Neural cell (in vitro differentiated cells): Measurements from ENCODE around the gene SLC25A47. TPM values are rescaled to one million over a fixed set of nuclear protein-coding genes. Genes with fewer than 3 reads are reported as not detected.

Source experiments
- H2AFZ ChIP-seq: fragments of 200-600, 300-800 bp; sonication (generic), shearing (Covaris generic); 2 replicates; pipeline ENCODE4 v1.6.0; 2014; ENCODE audit warnings: low read depth, mild to moderate bottlenecking, antibody characterized with exemption, low read length, moderate library complexity
- H3F3A ChIP-seq: fragments of 200-600 bp; shearing (Covaris generic); 2 replicates; pipeline ENCODE4 v1.6.1; 2016; ENCODE audit warnings: mild to moderate bottlenecking, moderate library complexity, mixed read lengths, antibody characterized with exemption, low read length; ENCODE audit not compliant: insufficient read depth, poor library complexity, severe bottlenecking
- H3K27ac ChIP-seq: fragments of 200-600, 300-800 bp; sonication (generic), shearing (Covaris generic); 2 replicates; pipeline ENCODE4 v1.5.1; 2014; ENCODE audit warnings: mild to moderate bottlenecking, low read length, moderate library complexity
- H3K27me3 ChIP-seq: fragments of 300-800, 200-600 bp; sonication (generic), shearing (Covaris generic); 2 replicates; pipeline ENCODE4 v1.6.0; 2014; ENCODE audit warnings: mild to moderate bottlenecking, low read depth, low read length, moderate library complexity; ENCODE audit not compliant: insufficient read depth
- H3K36me3 ChIP-seq: fragments of 300-800, 200-600 bp; sonication (generic), shearing (Covaris generic); 2 replicates; pipeline ENCODE4 v1.5.1; 2014; ENCODE audit warnings: mild to moderate bottlenecking, antibody characterized with exemption, low read length, moderate library complexity; ENCODE audit not compliant: insufficient read depth
- H3K4me2 ChIP-seq: fragments of 300-800, 200-600 bp; sonication (generic), shearing (Covaris generic); 2 replicates; pipeline ENCODE4 v1.6.0; 2014; ENCODE audit warnings: mild to moderate bottlenecking, low read length
- H3K4me3 ChIP-seq: fragments of 300-800, 200-600 bp; sonication (generic), shearing (Covaris generic); 2 replicates; pipeline ENCODE4 v1.5.1; 2014; ENCODE audit warnings: mild to moderate bottlenecking, low read length, moderate library complexity
- H3K79me2 ChIP-seq: fragments of 200-600 bp; shearing (Covaris generic); replicated peaks from 2 replicates; pipeline ENCODE4 v1.6.0; 2014; ENCODE audit warnings: mild to moderate bottlenecking, low read length, moderate library complexity; ENCODE audit not compliant: insufficient read depth
- H3K9ac ChIP-seq: fragments of 300-800, 200-600 bp; sonication (generic), shearing (Covaris generic); 2 replicates; pipeline ENCODE4 v1.6.1; 2016; ENCODE audit warnings: mild to moderate bottlenecking, low read length, mixed read lengths
- H3K9me2 ChIP-seq: fragments of 200-600 bp; shearing (Covaris generic); 2 replicates; pipeline ENCODE4 v1.6.1; 2016; ENCODE audit warnings: mild to moderate bottlenecking, low read length, mixed read lengths; ENCODE audit not compliant: insufficient read depth
- H3K9me3 ChIP-seq: fragments of 200-600, 300-800 bp; sonication (generic), shearing (Covaris generic); 2 replicates; pipeline ENCODE4 v1.6.1; 2016; ENCODE audit warnings: mild to moderate bottlenecking, mixed run types, low read length, moderate library complexity, mixed read lengths
- H4K20me1 ChIP-seq: fragments of 200-600 bp; shearing (Covaris generic); 2 replicates; pipeline ENCODE4 v1.6.1; 2016; ENCODE audit warnings: mild to moderate bottlenecking, mixed run types; ENCODE audit not compliant: insufficient read depth
- EP300 ChIP-seq: fragments of 450-650 bp; conservative IDR thresholded peaks from 2 replicates; pipeline ENCODE4 v1.6.1; 2014; ENCODE audit warnings: antibody characterized with exemption, mild to moderate bottlenecking, moderate library complexity; ENCODE audit not compliant: poor library complexity, severe bottlenecking
- EZH2 ChIP-seq: fragments of 200-600, 300-800 bp; shearing (Covaris generic), sonication (generic); IDR thresholded peaks from 2 replicates; pipeline ENCODE4 v1.6.1; 2014; ENCODE audit warnings: antibody characterized with exemption, low read length, borderline replicate concordance, mild to moderate bottlenecking; ENCODE audit not compliant: insufficient read depth, poor library complexity, severe bottlenecking
- MXI1 ChIP-seq: fragments of 450-650 bp; conservative IDR thresholded peaks from 2 replicates; pipeline ENCODE4 v1.6.1; 2014; ENCODE audit warnings: antibody characterized with exemption, mild to moderate bottlenecking; ENCODE audit not compliant: poor library complexity, severe bottlenecking
- POLR2AphosphoS5 ChIP-seq: IDR thresholded peaks from 2 replicates; pipeline ENCODE4 v1.6.1; 2012
- RAD21 ChIP-seq: fragments of 450-650 bp; conservative IDR thresholded peaks from 2 replicates; pipeline ENCODE4 v1.6.1; 2014; ENCODE audit warnings: antibody characterized with exemption, mild to moderate bottlenecking, moderate library complexity
- SMC3 ChIP-seq: fragments of 450-650 bp; conservative IDR thresholded peaks from 2 replicates; pipeline ENCODE4 v1.6.1; 2014; ENCODE audit warnings: antibody characterized with exemption, mild to moderate bottlenecking, moderate library complexity; ENCODE audit not compliant: poor library complexity
- TAF1 ChIP-seq: IDR thresholded peaks from 2 replicates; pipeline ENCODE4 v1.6.1; 2012; ENCODE audit warnings: low read depth
- polyA plus RNA-seq: library from polyadenylated mRNA; depleted of rRNA; stranded (reverse); fragments of >200 nt; gene quantifications from 2 replicates; pipeline ENCODE4 v1.2.3, GENCODE V29; 2014
- TF ChIP-seq, protein P1 (sequence below): IDR thresholded peaks from 2 replicates; pipeline ENCODE4 v1.6.1; 2012; ENCODE audit warnings: borderline replicate concordance
- TF ChIP-seq, protein P2 (sequence below): fragments of 450-650 bp; IDR thresholded peaks from 2 replicates; pipeline ENCODE4 v1.5.1; 2014; ENCODE audit warnings: antibody characterized with exemption, mild to moderate bottlenecking, moderate library complexity; ENCODE audit not compliant: poor library complexity, severe bottlenecking

The SLC25A47 gene
- polyA plus RNA-seq, 1 donor from 2014 or later, result not detected

DNA sequence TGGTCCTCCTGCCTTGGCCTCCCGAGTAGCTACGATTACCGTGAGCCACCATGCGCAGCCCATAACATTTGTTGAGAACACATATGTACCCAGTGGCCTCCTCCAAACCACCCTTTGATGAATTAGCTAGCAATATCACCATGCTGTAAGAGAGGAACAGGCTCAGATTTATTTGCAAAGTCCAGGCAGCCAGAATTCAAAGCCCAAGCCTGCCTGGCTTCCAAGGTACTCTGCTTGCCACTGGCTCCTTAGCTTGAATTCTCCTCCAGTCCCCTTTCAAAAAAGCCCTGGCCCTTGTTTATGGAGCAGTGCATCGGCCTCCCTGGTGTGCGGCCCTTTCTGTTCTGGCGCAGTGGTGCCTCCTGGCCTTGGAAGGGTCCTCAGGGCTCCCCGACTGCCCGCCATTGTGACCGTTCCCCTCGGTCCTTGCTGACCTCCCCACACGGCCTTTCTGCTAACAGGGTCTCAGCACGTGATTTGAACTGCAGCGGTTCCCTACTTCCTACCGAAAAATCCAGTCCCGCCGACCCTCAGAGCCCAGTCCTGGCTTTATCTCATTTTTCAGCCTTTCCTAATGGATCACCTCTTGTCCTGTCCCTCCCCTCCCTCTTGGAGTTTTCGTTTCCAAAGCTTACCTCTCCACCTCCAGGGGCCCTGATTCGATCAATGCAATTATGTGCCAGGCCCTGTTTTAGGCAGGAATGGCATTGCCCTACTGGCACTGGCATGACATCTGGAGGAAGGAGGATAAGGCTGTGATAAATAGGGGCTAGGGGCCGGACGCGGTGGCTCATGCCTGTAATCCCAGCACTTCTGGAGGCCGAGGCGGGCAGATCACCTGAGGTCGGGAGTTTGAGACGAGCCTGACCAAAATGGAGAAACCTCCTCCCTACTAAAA, 38.9 kb upstream of the SLC25A47 start:
- Histone ChIP-seq H3K4me3 (no peak overlapping the region), H4K20me1 (no peaks in the 10 kb centered on the region), H3K27me3 (no peaks in the 10 kb centered on the region), H3K79me2 (no peaks in the 10 kb centered on the region), H3K9me3 (no peaks in the 10 kb centered on the region), H3K4me2 (no peak overlapping the region), H3F3A (no peaks in the 10 kb centered on the region), H3K9me2 (no peaks in the 10 kb centered on the region), H3K27ac (no peak overlapping the region), H2AFZ (no peak overlapping the region), H3K9ac (no peak overlapping the region), H3K36me3 (no peaks in the 10 kb centered on the region)
- TF ChIP-seq MXI1 (no peak), EP300 (no peak), SMC3 (no peak), POLR2AphosphoS5 (no peak)
- TF ChIP-seq, protein P1, sequence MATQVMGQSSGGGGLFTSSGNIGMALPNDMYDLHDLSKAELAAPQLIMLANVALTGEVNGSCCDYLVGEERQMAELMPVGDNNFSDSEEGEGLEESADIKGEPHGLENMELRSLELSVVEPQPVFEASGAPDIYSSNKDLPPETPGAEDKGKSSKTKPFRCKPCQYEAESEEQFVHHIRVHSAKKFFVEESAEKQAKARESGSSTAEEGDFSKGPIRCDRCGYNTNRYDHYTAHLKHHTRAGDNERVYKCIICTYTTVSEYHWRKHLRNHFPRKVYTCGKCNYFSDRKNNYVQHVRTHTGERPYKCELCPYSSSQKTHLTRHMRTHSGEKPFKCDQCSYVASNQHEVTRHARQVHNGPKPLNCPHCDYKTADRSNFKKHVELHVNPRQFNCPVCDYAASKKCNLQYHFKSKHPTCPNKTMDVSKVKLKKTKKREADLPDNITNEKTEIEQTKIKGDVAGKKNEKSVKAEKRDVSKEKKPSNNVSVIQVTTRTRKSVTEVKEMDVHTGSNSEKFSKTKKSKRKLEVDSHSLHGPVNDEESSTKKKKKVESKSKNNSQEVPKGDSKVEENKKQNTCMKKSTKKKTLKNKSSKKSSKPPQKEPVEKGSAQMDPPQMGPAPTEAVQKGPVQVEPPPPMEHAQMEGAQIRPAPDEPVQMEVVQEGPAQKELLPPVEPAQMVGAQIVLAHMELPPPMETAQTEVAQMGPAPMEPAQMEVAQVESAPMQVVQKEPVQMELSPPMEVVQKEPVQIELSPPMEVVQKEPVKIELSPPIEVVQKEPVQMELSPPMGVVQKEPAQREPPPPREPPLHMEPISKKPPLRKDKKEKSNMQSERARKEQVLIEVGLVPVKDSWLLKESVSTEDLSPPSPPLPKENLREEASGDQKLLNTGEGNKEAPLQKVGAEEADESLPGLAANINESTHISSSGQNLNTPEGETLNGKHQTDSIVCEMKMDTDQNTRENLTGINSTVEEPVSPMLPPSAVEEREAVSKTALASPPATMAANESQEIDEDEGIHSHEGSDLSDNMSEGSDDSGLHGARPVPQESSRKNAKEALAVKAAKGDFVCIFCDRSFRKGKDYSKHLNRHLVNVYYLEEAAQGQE, result no peak

DNA sequence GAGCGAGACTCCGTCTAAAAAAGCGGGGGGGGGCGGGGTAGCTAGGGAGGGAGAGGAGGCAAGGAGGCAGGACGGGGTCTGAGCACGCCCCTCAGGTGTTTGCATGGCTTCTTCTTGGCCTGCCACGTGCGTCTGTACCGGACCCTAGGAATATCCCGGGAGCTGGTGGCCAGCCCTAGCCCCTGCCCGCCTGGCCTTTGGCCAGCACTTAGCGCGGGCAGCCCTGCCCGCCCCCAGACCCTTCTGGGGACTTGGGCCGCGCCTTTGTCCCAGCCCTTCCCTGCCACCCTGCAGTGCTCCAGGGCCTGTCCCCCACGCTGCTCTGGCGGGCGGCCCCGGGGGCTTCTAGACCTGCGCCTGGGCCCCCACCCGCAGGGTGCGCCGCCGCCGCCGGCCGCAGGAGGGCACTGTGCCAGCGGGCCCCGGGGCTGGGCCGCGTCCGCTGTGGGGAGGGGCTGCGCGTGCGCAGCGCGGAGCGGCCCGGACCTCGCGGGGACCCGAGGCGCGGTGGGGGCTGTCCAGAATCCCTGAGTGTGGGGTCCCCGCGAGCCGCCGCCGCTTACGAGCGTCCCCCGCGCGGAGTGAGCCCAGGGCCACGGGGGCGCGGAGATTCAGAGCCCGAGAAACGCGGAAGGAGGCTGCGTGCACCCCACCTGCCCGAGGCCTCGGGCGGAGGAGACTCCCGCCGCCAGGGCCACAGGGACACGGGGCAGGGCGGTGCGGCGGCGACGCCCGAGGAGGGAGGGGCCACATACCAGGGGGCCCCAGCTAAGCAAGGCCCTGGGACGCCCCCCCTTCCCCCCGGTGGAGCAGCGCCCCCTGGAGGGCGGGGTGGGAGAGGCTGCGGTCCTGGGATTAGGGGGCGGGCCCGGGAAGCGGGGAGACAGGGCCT, 37.9 kb upstream of the SLC25A47 start:
- Histone ChIP-seq H3K9me3 (no peaks in the 10 kb centered on the region), H3K27ac (no peak overlapping the region), H3K36me3 (no peaks in the 10 kb centered on the region), H4K20me1 (no peaks in the 10 kb centered on the region), H3K79me2 (no peaks in the 10 kb centered on the region), H3K9ac (peak overlapping the region; percentile 68), H3K4me3 (peak overlapping the region; percentile 73), H2AFZ (no peak overlapping the region), H3K27me3 (no peaks in the 10 kb centered on the region), H3K4me2 (no peak overlapping the region), H3K9me2 (no peaks in the 10 kb centered on the region), H3F3A (no peaks in the 10 kb centered on the region)
- TF ChIP-seq TAF1, result no peak
- no peak for TF ChIP-seq EZH2
- TF ChIP-seq MXI1, result no peak
- peak; percentile 47 for TF ChIP-seq RAD21
- TF ChIP-seq, protein P2, sequence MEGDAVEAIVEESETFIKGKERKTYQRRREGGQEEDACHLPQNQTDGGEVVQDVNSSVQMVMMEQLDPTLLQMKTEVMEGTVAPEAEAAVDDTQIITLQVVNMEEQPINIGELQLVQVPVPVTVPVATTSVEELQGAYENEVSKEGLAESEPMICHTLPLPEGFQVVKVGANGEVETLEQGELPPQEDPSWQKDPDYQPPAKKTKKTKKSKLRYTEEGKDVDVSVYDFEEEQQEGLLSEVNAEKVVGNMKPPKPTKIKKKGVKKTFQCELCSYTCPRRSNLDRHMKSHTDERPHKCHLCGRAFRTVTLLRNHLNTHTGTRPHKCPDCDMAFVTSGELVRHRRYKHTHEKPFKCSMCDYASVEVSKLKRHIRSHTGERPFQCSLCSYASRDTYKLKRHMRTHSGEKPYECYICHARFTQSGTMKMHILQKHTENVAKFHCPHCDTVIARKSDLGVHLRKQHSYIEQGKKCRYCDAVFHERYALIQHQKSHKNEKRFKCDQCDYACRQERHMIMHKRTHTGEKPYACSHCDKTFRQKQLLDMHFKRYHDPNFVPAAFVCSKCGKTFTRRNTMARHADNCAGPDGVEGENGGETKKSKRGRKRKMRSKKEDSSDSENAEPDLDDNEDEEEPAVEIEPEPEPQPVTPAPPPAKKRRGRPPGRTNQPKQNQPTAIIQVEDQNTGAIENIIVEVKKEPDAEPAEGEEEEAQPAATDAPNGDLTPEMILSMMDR, result peak; percentile 84
- TF ChIP-seq EP300, result no peak
- peak; percentile 61 for TF ChIP-seq SMC3
